Measurements from ENCODE around the gene SOCS2.
A peak's percentile ranks its signal among the peaks of the same experiment; 100 is the strongest.
"Not testable (repeated sequence)": the region's sequence is repeated elsewhere in the genome, so short reads cannot be mapped to it uniquely, and the experiment has no call there.

The SOCS2 gene

GRCh38 chr12:93571925-93572711 lies at the start of gene SOCS2:
TSS of gene SOCS2 (plus strand) at chr12:93572675. CDS start at chr12:93572898, 223 bp downstream.
- peak; percentile 65 for DNase-seq

- DNase-seq, result no peak
These were observed 47.9 kb upstream of the SOCS2 start for GRCh38 chr12:93524386-93525133.

- peak; percentile 70 for DNase-seq
These were observed 45.6 kb upstream of the SOCS2 start for GRCh38 chr12:93526786-93527428.

- no peak for DNase-seq
These were observed 42.1 kb upstream of the SOCS2 start for GRCh38 chr12:93530358-93530757.

GRCh38 chr12:93533310-93533709 lies 39.2 kb upstream of the SOCS2 start:
- DNase-seq, result no peak

- DNase-seq, result no peak
These were observed 36.2 kb upstream of the SOCS2 start for GRCh38 chr12:93536111-93536765.

GRCh38 chr12:93536766-93537488 lies 35.5 kb upstream of the SOCS2 start:
- DNase-seq, result no peak

GRCh38 chr12:93537769-93538168 lies 34.7 kb upstream of the SOCS2 start:
- DNase-seq, result no peak

- DNase-seq, result no peak
These were observed 32.7 kb upstream of the SOCS2 start for GRCh38 chr12:93539821-93540220.

- no peak for DNase-seq
These were observed 32.0 kb upstream of the SOCS2 start for GRCh38 chr12:93540466-93540865.

GRCh38 chr12:93541578-93542225 lies 30.8 kb upstream of the SOCS2 start:
- no peak for DNase-seq

- DNase-seq, result no peak
These were observed 24.7 kb upstream of the SOCS2 start for GRCh38 chr12:93547778-93548177.

- DNase-seq, result no peak
These were observed 23.3 kb upstream of the SOCS2 start for GRCh38 chr12:93549174-93549573.

GRCh38 chr12:93550748-93551611 lies 21.5 kb upstream of the SOCS2 start:
- DNase-seq, result peak; percentile 19

GRCh38 chr12:93552427-93552826 lies 20.0 kb upstream of the SOCS2 start:
- no peak for DNase-seq

- DNase-seq, result not testable (repeated sequence)
These were observed 14.6 kb upstream of the SOCS2 start for GRCh38 chr12:93557879-93558278.

- DNase-seq, result not testable (repeated sequence)
These were observed 13.8 kb upstream of the SOCS2 start for GRCh38 chr12:93558685-93559084.

- peak; percentile 22 for DNase-seq
These were observed 8.5 kb upstream of the SOCS2 start for GRCh38 chr12:93563807-93564538.

GRCh38 chr12:93565760-93566159 lies 6.7 kb upstream of the SOCS2 start:
- no peak for DNase-seq

GRCh38 chr12:93567174-93567573 lies 5.3 kb upstream of the SOCS2 start:
- no peak for DNase-seq
